RPMI8226 (cell line): Measurements from ENCODE around the gene TMEM183A.
A peak's percentile ranks its signal among the peaks of the same experiment; 100 is the strongest.

Experiments
- DNase-seq: peaks from one replicate; pipeline ENCODE4 v3.0.0-alpha.2; 2015

The TMEM183A gene

DNA sequence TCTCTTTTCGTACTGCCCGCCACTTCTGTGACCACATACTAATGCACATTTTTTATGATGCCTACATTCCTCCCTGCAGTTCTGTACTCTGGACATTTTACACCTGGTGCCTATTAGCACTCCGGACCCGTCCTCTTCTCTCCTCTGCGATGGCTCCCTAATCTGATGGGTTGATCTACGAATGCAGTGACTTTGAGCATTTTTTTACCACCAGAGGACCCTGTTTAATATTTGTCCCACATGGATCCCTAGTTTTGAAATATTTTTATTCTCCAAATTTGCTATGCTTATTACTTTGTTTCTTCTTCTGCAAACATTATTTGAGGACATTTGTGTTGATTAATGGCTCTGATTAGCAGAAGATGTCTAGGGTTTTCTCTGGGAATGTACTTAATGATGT lies 24.3 kb downstream of the TMEM183A start:
- DNase-seq, result peak; percentile 39

DNA sequence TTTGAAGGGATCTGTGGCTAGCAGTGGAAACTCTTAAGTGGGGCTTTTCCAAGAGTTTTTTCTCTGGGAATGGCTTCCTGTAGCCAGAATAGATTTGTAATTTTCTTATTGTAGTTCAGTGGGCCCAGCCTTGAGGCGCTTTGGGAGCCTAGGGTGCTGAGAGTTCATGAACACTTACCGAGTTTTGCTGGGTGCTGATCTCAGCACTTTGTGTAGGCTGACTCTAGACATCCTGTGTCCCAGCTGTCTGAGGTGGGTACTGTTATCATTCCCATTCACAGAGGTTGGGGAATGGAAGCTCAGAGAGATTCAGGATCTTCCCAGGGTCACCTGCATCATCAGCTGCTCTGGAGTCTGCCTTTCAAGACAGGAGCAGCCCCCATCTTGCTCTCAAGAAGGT lies 26.1 kb downstream of the TMEM183A start:
- DNase-seq, result peak; percentile 36

DNA sequence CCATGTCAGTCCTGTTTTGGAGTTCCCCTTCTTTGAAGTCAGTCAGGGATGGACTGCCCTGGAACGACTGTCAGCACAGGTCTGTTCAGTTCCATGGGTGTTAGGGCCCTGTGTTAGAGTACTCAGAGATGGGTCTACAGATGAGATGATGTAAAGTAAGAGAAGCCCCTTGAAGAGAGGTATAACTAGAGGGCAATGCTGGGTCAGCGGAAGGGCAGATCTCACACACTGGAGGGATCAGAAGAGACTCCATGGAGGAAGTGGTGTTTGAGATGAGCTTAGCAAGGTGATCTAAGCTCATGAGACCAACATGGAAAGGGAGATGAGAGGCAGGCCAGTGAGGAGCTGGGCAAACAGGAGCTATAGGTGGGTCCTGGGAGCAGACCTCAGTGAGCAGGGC lies 26.7 kb downstream of the TMEM183A start:
- no peak for DNase-seq

DNA sequence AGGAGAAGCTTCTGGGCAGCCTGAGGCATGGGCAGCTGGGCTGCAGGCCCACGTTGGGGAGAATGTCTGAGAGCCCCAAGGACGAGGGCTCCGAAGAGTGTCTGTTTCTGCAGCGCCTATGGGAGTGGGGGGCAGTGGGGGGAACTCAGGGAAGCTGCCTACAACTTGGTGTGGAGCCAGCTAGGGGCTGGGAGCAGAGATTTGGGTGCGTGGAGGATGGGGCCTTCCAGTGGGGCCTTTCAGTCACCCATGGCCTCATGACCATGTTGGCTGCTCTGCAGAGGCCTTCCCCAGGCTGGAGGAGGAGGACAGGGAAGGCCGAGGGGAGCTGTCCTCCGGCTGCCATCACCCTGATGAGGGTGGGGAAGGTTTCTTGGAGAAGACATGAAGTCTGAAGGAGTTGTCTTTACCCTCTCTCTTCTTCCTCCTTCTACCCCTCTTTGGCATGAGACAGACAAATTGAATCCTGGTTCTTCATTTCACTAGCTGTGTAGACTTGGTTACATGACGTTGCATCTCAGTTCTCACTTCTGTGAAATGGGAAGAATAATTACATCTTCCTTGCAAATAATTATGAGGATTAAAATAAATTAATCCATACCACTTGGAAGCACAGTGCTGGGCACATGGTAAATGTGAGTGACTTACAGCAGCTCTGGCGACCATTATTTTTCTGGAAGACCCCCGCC lies 27.4 kb downstream of the TMEM183A start:
- no peak for DNase-seq

DNA sequence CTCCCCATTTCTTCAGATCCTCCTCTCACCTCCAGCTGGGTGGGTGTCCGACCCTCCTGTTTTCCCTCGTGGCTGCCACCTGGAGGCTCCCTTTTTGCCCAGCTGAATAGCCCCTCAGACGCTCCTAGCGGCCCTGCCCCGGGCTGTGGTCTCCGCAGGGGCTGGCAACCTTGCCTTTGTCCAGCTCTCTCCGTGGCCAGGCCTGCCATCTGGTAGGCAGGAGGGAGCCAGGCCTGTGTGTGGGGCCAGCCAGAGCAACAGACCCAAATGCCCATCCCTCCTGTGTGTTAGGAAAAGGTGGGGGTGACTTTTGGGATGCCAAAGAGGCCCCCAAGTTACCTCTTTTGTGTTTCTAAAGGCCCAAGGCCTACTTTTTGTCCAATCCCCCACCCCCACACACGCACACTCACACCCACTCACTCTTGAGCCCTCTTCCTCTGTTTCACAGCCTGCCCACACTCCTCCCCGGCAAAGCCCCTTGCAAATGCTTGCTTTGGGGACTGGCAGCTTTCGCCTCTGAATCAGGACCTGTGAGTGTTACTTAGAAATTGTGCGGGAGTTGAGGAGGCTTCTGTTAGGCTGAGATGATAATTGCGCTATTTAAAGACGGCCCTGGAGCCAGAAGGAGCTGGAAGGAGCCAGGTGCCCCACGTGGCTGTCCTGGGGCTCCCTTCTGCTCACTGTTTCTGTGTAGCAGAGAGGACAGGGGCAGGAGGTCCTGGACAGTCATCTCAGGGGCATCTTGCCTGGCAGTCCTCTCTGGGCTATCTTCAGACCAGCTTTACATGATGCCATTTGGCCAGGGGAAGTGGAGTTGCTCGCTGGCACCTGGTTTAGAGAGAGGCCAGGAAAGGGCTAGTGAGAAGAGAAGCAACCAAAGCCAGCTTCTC lies 28.2 kb downstream of the TMEM183A start:
- no peak for DNase-seq

DNA sequence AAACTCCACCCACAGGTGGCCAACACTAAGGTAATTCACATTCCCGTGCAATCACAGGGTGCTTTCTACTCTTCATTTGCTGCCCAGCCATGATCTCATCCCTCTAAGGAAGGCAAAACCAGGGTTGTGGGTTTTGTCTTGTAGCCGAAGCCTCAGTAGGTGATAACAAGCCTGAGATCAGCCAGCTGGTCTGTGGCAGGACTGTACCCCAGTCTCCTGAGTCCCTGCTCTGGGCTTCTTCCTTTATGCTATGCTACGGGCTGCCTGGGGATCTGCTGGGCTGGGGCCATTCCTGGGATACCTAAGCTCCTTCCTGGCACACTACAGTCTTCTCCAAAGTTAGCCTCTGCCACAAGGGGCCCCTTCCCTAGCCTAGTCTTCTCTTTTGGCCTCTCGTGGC lies 29.0 kb downstream of the TMEM183A start:
- no peak for DNase-seq

DNA sequence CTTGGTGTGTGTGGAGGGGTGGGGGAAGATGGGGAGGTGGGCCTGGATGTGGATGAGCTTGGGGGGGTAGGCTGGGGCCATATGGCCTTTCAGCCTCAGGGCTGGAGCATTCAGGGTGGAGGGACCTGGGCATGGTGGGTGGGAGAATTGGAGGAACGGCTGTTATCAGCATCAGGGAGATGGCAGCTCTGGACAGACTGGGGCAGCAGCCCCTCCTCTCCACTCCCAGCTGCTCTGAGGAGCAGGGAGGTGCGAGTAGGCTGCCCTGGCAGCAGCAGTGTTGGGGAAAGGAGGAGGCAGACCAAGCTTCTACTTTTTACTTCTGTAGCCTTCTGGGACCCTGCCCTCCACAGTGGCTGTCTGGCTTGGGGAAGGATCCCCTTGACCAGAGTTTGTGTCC lies 29.4 kb downstream of the TMEM183A start:
- no peak for DNase-seq

DNA sequence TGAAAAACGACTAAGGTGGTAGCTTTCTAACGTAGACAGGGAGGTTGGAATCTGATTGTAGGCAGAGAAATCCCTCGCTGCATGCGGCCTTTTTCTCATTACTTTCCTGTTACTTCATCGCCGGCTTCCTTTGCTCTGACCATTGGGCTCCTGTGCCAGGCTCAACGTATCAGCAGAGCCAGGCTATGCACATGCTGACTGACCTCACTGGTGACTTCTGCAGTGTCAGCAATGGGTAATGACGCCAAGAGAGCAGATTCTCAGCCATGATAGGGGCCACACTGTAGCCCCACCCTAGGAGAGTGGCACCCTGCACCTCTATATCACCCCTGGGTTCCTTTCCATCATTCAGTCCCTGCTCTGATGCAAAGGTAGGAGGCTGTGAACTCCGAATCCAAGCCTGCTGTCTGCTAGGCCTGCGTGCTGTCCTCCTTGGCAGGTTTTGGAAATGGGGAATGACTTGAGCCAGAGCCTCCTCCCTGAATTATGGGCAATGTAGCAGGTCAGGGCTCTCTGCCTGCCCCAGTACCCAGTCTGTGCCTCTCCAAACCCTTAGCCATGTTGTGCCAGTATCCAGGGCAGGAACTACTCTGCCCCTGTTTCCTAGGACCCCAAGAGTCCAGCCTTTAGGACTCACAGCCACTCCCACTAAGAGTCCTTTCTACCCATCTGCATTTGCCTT lies 30.5 kb downstream of the TMEM183A start:
- DNase-seq, result peak; percentile 16

DNA sequence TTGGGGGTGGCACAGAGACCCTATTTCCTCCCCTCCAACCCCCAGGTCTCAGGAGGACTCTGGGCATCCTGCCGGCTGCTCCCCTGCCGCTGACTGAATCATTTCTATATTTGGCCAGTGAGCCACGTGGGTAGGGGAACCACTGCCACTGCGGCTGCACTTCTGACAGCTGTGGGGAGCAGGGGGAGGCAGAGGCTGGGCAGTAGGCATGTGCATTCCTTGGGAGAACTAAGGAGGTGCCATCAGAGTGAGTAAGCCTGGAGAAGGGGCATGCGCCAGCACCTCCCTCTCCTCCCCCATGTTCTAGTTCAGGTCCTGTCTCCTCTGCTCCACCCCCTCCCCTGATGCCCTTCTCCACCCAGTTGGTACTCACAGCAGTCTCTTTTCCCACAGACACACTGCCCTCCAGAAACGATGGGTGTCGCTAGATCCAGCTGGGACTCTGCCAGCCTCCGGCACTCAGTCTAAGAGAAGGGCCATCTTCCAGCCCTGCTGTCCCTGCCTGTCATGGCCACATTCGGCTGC lies 31.1 kb downstream of the TMEM183A start:
- DNase-seq, result peak; percentile 91

DNA sequence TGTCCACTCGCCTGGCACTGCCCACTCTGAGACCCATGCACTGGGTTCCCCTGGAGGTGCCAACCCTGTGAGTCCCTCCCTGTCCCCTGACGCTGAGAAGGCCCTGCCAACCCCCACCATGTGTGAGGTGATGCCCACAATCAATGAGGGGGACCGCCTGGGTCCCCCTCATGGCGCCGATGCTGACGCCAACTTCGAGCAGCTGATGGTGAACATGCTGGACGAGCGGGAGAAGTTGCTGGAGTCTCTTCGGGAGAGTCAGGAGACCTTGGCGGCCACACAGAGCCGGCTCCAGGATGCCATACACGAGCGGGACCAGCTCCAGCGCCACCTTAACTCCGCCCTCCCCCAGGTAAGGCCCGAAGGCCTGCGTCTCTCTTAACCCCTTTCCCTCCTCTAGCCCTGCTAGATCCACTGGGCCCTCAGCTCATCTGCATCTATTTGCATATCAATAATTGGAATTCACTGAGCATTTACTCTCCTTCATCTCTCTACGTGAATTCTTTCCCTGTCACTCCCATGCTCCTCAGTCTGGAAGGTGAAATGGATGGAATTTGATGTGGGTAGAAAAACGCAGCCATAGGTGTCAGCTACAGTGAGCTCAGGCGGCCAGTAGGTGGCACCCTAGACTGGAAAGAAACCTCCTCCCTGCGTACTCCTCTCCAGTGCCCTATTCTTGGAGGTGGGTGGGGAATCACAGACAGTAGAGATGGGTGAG lies 31.9 kb downstream of the TMEM183A start:
- peak; percentile 79 for DNase-seq

DNA sequence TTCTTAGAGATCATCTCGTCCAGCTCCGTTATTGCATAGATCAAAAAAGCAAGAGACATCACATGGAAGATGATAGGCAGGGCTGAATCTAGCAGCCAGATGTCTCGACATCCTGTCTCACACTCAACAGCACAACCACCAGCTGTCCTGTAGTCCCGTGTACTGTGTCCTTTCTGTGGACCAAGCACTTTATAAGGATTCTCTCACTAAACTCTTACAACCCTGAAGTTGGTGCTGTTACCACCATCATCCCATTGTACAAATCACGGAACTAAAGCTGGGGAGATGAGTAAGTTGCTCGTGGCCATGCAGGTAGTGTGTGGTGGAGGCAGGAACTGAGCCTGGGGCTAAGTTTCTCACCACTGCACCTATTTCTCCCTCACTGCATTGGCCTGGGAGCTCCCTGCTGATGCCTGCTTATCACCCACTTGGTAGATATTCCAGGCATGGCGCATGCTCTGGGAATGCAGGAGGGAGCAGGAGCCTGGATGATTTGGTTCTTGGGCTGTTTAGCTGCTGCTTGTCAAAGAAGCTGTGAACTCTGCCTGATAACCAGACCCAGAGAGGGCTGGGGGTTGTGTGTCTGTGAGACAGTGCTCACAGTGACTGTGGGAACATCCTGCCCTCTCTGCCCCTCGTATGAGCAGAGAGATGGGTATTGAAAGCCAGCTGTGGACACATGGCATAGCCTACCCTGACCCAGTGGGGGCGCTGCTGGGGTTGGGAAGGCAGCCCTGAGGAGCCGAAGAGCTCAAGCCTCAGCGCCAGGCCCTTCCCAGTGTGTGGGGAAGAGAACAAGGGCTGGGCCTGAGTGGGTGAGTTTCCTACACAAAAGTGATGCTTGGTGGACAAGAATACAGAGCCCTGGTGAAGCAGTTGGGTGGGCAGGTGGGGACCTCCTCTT lies 32.7 kb downstream of the TMEM183A start:
- DNase-seq, result peak; percentile 18

DNA sequence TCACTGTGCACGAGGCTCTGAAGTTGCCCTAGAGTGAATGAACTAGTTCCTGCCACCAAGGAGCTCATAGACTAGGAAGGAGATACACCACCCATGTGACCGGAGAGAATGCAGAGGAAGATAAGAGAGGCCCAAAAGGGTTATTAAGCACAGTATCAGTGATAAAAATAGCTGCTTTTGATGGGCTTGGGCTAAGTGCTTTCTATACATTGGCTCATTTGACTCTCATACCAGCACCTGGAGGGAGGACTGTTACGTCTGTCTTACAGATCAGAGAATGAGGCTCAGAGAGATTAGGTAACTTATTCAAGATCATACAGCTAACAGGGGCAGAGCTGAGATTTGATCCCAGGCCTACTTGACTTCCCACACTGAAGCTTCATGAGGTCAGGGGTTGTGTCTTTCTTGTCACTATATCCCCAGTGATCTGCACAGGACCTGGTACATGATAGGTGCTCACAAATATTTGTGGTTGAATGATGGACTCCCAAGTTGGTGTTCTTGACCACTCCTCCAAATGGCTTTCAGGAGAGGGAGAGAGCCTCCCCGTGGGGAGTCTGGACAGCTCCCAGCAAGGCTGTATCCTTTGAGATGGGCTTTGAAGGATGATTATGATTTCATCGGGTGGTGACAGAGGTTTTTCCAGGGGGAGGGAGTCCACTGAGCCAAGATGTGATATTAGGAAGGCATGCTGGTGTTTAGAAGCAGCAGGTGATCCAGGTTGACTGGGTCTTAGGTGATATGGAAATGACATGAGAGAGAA lies 33.5 kb downstream of the TMEM183A start:
- no peak for DNase-seq

DNA sequence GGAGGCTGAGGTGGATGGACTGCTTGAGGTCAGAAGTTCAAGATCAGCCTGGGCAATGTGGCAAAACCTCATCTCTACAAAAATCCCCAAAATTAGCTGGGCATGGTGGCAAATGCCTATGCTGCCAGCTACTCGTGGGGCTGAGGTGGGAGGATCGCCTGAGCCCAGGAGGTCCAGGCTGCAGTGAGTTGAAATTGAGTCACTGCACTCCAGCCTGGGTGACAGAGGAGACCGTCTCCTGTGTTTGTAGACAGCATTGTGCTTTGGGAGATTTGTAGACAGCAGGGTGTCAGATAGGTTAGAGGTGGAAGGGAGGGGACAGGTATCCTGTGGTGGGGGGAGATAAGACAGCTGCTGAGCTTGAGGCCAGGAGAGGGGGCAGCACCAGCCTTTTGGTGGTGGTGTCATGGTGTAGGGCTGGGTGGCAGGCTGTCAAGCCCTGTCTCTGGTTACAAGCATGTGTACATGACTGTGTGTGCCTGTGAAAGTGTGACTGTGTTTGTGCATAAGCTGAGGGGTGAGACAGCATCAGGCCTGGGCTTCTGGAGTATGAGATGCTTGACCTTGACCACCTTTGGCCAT lies 34.3 kb downstream of the TMEM183A start:
- no peak for DNase-seq

DNA sequence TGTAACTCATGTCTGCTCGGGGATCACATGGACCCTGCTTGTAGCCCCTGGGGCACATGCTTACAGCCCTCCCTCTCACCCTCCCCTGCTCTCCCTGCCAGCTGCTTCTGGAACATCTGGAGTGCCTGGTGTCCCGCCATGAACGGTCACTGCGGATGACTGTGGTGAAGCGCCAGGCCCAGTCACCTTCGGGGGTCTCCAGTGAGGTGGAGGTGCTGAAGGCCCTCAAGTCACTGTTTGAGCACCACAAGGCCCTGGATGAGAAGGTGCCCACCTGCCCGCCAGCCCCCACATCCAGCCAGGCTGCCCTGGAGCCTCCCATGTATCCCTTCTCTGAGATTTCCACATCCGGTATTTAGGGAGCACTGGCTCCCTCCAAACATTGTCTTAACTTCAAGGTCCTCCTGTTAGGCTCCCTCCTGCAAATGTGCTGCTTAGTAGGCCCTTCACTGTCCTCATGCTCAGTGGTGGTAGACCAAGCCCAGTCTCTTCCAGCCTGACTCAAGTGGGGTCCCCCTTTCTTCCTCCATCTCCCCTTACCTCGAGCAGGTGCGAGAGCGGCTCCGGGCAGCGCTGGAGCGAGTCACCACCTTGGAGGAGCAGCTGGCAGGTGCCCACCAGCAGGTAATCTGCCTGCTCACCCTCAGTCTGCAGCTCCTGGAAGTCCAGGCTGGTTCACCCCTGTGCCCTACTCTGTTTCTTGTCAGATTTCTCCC lies 36.8 kb downstream of the TMEM183A start:
- DNase-seq, result no peak

DNA sequence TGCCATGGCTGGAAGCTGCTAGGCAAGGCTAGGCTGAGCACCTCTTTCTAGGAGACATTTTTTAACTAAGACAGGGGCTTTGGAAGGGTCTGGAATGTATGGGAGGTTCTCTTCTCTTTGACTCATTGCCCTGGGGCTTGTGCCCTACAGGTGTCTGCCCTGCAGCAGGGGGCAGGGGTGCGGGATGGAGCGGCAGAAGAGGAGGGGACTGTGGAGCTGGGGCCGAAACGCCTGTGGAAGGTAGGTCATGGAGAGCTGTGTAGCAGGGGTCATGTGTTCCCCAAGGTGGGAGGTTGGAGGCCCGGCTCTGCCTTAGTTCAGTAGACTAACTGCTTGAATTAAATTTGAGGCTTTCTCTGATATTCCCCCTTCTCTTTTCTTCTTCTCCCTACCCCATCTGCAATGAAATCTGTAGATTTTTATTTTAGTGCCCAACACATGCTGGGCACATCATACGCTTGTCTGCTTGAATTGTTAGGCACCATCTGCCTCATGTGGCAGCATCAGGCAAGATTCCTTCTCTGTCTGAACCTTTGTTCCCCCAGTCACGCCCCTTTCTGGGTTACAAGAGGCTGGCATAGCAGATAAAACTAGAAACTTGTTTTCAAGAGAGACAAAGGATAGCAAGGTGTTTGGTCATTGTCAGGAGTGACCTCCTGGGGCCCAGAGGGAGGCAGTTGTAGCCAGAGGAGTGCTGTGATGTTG lies 37.5 kb downstream of the TMEM183A start:
- no peak for DNase-seq

DNA sequence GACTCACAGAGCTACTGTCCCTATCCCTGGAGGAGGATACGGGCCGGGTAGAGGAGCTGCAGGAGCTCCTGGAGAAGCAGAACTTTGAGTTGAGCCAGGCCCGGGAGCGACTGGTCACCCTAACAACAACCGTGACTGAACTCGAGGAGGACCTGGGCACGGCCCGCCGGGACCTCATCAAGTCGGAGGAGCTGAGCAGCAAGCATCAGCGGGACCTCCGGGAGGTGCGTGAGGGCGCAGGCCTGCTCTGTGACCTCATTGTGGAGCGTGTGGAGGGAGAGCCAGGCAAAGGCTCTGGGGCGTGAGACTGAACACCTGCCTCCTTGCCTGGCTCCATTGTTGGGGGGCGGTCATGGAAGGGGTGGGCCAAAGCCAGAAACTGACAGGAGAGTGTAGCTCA lies 38.2 kb downstream of the TMEM183A start:
- DNase-seq, result no peak

DNA sequence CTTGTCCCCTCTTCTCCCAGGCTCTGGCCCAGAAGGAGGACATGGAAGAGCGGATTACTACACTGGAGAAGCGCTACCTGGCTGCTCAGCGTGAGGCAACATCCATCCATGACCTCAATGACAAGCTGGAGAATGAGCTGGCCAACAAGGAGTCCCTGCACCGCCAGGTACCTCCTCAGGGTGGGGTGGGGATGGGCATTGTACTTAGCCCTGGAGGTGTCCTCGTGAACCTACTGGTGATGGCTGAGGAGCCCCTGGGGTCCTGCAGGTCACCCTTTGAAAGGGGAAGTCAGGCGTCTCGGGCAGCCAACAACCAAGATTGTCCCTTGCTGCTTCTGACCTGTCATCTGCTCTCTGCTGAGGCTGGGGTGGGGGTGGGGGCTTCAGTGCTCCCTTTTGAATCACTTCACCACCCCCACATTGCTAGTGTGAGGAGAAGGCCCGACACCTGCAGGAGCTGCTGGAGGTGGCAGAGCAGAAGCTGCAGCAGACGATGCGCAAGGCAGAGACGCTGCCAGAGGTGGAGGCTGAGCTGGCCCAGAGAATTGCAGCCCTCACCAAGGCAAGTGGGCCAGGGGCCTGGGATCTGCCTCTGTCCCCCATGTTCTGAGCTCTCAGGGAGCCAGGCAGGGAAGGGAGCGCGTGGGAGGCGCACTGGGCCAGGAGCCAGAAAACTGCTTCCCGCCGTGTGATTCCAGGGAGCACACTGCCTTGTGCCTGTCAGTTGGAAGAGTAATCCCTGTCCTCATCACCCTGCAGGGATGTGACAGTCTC lies 38.8 kb downstream of the TMEM183A start:
- DNase-seq, result no peak

DNA sequence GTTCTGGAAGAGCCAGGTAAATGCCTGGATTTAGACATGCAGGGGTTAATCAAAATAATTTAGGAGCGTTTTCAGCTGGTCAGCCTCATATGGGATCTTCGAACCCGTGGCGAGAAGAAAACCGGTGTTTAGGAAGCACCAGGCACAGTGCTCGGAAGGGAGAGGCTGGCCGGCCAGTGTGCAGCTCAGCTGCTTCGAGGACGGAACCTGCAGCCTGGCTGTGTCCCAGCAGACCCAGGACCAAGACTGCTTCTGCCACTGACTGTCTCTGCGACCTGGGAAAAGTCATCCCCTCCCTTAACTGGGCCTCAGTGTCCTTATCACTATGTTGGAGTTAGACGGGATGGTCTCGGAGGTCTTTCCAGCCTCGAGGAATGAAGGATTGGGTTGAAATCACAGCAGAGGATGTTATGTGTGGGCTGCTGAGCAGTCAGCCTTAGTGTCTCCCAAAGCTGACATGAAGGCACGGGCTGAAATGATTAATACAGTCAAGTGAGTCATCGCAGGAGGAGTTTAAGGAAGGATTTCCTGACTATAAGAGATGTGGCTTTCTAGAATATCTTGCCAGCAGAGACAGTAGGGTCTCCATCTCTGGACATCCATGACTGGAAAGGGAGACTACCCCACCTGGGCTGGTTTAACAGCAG lies 39.9 kb downstream of the TMEM183A start:
- no peak for DNase-seq
